Left lobe of liver (tissue), 2 donors: ENCODE data around the gene CCDC158. TPM values are rescaled to one million over a fixed set of nuclear protein-coding genes. Genes with fewer than 3 reads are reported as not detected.
A peak's percentile ranks its signal among the peaks of the same experiment; 100 is the strongest.
"Not testable (repeated sequence)": the region's sequence is repeated elsewhere in the genome, so short reads cannot be mapped to it uniquely, and the experiment has no call there.

Experiments
- ATAC-seq: fragments of 200-7000 bp; cut with Tn5 transposase; one replicate; pipeline ENCODE4 v1.9.1; 2020; ENCODE audit warnings: mild to moderate bottlenecking, moderate library complexity
- DNase-seq: peaks from one replicate; pipeline ENCODE4 v3.0.0-alpha.2; 2020; ENCODE audit warnings: low spot score
- total RNA-seq: library from RNA; stranded (reverse); gene quantifications from one replicate; pipeline ENCODE4 v1.2.1, GENCODE V29; 2021
- donor health status: DM: no; HTN: no; CAD: no; lungs with moderate emphysema.
- donor health status: DM: no; HTN: yes; CAD: no.

Gene CCDC158
- total RNA-seq, 1 donor from 2014 or later = 3.9 TPM

DNA sequence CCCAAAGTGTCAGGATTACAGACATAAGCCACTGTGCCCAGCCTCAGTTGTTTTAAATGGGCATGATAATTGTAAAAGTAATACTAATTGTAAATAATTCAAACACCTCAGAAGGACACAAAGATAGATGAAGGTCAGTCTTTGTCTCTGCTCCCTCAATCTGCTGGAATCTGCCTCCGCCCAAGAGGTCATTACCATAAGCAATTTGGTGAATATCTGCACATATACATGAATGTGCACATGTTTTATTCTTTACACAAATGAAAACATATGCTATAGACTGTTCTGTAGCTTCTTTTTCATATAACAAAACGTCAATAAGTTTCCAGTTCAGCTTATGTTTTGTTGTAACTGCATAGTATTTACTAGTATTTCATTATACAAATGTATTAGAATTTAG lies 107.4 kb downstream of the CCDC158 start:
- DNase-seq (no peak), ATAC-seq (no peak)

DNA sequence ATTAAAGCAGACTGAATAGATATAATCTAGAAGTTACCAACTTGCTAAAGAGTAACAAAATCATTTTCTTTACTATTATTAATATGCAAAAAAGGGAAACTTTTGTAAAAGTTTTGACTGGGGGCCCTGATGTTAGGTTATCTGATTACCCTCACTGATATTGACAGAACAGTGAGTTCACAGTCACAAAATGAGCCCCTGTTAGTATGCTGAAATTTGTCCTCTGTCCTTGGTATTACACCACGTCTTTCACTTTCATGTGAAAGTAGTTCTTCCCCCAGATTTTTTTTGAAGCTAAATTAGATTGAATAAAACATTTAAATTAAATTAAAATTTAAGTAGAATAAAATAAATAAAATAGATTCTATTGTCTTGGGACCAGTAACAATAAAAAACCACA lies 108.5 kb downstream of the CCDC158 start:
- ATAC-seq (no peak), DNase-seq (no peak)

DNA sequence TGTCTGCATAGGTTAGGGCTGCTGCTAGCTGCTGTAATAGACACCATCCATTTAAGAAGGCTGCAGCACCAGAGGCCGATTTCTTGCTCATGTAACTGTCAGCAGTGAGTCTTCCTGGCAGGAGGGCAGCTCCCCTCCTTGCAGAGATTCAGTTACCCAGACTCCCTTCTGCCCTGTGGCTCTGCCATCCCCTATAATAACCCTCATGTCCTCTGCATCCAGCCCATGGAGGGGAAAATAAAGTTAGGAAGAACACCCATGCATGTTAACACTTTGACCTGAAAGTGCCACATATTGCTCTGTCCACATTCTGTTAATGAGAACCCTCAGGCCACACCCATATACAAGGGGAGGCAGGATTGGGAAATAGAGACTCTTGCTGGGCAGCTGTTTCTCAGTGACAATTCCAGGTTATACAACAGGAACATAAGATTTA lies 109.0 kb downstream of the CCDC158 start:
- peak; percentile 80 for DNase-seq
- peak; percentile 52 for ATAC-seq

DNA sequence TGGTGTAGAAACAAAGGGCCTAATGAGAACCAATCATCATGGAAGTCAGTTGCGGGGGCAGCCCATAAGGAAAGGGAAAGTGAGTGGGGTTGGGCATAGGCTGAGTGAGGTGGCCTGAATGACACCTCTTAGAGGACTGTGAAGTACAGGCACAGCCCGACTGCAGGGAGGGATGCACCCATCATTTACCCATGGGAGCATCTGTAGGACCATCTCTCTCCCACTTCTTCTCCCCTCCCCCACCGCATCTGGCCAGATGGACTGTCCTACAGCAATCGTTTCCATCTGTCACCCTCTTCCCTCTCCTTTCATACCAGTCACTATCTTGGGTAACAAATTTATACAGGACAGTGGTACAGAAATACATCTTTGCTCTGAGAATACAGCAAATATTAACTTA lies 110.3 kb downstream of the CCDC158 start:
- DNase-seq (peak; percentile 62), ATAC-seq (peak; percentile 2)

DNA sequence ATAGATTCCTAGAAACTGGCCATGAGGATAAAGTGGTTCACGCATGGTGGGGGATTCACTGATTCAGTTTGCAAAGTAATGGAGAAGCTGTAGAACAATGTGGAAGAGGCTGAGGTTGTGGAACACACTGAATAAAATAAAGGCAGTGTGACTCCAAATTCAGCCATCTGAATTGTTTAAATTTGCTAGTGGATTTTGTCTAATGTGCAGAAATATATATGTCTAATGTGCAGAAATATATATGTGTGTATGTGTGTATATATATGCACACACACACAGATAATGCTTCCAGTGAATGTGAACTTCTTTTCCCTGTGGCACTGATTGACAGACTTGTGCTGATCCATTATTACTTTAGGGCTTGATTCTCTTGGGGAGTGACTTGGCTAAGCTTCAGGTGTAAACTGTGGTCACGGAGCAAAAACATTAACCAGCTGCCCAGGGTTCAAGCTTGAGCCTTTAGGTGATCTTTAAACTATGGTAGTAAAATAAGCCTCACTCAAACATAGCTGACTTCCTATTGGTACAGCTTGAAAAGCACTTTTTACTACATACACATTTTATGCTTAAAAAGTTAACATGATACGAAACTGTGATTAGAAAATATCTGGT lies 110.9 kb downstream of the CCDC158 start:
- peak; percentile 62 for DNase-seq
- peak; percentile 12 for ATAC-seq

DNA sequence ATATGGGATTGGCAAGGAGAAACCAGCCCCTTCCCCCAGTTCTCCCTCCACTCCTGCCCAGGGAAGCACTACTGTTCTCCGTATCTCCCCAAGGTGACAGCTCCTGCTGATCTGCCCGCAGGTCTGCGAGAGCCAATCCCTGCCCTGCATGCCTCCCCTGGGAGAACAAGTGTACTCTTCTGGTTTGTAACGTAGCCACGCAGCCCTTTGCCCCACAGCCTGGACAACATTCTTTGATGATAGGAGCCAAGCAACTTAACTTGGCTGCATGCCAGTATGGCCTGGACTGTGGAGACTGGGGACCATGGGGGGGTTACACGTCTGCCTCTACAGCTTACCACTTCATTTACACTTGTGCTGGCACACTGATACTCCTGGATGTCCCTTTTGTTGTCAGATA lies 112.4 kb downstream of the CCDC158 start:
- peak; percentile 46 for ATAC-seq
- DNase-seq = peak; percentile 95

DNA sequence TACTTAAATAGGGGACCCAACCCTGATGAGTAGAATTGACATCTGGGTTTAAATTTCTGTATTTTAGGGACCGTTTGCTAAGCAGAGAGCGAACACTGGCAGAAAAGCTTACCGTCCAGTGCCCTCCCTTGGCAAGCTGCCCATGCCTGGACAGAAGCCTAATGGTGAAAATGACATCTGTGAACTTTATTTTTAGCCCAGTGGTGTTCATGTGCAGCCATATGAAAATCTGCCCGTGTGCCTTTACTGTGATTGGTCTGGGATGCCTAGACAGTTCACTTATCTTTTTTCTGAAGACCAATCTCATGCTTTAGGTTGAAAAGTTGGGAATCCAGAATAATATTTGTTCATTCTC lies 113.3 kb downstream of the CCDC158 start:
- DNase-seq = peak; percentile 89
- peak; percentile 0 for ATAC-seq

DNA sequence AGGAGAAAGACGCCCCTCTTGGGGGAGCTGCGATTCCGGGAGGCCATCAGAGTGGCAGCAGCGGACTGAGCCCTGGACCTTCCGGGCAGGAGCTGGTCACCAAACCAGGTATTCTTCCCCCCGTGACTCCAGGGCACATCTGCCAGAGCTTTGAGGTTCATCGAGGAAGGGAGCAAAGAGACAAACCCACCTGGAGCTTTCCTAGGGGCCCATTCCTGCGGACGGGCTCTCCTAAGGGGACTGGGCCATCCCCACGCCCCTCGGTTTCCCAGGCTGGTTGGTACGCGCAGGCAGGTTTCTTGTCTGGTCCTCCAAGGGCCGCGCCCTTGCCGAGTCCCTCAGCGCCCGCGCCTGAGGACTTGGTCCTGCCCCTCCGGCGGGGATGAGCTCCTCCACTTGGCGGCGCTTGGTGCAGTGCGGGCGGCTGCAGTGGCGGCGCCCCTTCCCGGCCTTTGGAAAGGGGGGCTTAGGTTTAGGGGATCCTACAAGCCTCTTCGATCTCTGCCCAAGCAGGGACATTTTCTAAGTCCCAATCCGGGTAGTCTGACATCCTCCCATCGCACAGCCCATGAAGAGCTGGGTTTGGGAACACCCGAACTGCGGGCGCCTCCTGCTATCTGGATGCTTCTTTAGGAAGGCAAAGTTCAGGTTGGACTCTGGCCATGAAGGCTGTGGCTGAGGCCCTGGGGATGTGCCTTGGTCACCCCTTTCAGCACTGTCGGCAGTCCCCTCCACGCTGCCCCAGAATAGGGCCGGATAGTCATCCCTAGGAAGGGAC lies 113.9 kb downstream of the CCDC158 start:
- DNase-seq (peak; percentile 80), ATAC-seq (peak; percentile 33)

DNA sequence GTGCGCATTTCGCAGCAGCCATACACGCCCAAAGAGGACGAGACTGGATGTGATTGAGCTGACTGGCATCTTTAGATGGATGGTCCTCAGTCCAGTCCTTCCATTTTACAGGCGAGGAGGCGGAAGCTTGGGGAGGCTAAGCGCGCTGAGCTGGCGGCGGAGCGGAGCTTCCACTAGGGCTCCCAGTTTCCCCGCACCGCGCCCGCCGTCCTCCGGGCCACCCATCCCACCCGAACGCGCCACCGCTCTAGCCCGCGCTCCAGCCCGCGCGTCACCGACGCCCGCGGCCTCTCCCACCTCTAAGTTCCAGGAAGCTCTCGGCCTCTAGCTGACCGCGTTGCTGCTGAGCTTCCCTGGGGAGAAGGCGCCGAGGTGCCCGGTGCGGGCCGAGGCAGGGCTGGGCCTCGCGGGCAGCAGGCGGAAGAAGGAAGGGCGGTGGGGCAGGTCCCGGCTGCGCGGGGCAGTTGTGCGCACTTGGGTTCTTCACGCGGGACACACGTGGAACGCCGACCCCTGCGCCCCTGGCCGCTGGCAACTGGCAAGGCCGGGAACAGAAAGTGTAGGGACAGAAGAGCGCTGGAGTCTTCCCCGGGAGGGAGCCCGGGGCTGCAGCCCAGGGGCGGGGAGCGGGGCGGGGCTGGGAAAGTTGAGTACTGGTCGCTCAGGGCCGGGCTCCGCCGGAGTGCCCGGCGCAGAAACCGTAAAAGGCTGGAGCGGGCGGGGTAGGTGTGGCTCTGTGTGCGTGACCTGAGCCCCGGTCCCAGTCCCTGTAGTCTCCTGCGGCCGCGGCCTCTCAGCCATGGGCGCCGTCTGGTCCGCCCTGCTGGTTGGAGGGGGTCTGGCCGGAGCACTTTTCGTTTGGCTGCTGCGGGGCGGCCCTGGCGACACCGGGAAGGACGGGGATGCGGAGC lies 114.7 kb downstream of the CCDC158 start, which contains the start of gene STBD1:
STBD1 (plus strand) TSS at position 763 of the 911 bp plus-strand sequence; CDS start at position 800, 37 bp downstream.
- DNase-seq = peak; percentile 95
- peak; percentile 73 for ATAC-seq

DNA sequence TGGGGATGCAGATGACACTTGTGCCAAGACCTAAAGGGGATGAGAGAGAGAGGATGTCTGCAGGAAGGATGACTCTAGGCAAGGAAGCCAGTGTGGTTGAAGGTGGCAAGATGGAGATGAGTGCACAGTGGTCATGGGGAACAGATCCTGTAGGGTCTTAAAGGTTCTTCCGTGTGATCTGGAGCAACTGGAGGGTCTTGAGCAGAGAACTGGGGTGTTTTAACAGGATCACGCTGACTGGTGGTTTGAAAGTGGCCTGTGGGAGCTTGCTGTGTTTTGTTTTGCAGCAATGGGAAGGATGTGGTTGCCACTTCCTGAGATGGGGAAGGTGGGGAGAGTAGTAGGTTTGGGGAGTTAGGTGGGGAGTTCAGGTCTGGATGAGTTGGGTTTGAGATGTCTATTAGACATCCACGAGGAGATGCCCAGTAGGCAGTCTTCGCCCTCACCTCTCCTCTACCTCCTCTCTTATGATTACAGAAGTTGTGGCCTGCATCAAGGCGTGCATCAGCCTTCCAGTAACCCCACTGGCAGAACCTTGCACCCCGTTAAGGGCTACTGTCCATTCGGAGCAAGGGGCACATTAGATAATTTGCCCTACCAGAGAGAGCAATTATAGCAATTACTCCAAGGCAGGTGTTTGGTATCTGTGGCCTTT lies 115.8 kb downstream of the CCDC158 start:
- DNase-seq = no peak
- no peak for ATAC-seq

DNA sequence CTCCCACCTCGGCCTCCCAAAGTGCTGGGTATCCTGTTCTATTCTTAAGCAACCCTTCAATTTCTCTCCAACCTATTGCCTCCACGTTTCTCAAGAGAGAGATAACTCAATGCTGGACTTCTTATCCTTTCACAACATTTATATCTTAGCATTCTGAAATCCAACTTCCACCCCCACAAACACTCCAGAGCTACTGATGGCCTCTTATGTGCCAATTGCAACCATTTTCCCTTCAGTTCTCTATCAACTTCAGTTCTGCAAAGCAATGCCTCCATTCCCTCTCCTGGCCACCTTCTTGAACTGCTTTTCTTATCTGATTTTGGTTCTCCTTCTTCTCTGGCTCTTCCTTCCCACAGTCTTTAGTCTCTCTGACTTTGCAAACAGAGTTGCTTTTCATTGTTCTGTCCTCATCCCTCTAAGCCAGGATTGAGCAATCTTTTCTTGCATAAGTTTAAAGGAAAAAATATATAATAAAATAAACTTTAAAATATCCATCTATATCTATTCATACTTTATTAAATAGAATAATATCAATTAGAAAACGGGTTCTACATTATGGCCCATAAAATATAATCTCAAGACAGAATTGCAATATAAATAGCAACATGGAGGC lies 118.0 kb downstream of the CCDC158 start:
- ATAC-seq (no peak), DNase-seq (no peak)

DNA sequence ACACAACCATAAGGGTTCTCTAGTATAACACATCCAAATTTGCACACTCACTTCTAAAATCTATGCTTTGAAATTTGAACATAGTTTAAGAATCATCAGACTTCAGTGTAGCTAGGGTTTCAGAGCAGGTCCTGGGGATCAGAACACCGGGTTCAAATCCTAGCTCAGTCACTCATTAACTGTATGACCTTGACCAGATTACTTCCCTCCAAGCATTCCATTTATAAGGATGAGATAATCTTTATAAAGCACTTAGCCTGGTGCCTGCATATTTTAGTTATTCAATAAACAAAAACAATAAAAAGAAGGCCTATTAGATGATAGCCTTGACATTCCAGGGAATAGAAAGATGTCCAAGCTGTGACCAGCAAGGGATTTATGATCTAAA lies 119.2 kb downstream of the CCDC158 start:
- DNase-seq = no peak
- ATAC-seq = no peak

DNA sequence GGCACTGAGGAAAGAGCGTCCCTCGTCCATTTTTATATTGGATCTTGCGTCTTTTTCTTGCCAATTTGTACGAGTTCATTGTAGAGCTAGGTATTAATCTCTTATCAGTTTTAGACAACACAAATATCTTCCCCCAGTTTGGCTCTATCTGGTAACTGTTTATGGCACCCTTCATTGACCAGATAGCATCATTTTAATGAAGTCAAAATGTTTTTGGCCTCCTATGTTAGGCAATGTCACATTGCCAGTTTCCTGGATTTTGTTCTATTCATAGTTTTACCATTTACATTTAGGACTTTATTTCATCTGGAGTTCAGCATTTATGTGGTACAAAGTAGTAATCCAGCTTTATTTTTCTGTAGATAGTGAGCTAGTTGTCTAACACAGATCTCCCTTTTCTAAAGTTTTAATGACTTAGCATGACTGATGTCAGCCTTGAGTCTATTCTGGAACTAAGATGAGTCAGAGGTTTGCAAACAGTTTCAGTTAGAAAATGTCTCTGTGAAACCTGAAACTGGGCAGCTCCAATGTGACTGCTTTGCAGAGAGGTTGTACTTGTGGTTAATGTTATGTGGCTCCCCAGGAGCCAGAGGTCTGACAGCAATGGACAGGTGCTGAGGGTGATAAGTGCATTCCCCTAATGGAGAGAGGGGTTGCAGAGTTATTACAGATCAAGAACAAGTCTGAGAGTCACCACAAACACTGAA lies 119.7 kb downstream of the CCDC158 start:
- ATAC-seq (peak; percentile 8), DNase-seq (no peak)

DNA sequence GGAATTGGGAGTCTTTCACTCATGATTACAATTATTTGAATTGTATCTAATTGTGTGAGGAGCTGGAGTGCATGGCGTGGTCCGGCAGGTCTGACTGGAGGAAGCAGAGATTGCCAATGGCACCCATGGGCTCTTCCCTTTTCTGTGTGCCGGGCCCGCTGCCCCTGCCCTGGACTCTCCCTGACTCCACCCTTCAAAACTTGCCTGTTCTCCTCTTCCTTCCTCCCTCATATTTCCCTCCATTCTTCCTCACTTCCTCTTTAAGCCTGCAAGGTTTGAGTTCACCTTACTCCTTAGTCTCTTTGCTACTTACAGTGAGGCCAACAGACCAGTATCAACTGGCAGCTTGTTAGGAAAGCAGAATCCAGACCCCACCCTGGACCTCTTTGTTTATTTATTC lies 120.9 kb downstream of the CCDC158 start:
- DNase-seq (no peak), ATAC-seq (peak; percentile 18)

DNA sequence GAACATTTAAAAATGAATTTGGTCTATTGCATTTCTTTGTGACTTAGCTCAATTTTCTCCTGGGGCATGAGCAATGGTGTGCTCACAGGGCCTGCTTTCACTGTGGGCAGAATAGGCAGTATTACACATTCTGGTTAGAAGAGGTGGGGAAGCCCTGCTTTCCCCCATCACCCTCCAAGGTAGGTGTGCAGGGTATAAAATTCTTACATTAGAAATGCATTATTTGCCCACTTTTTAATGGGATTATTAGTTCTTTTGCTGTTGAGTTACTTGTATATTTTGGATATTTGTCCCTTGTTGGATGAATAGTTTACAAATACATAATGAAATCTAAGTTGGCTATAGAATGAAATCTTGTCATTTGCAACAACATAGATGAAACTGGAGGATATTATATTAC lies 122.7 kb downstream of the CCDC158 start:
- no peak for ATAC-seq
- DNase-seq = no peak

DNA sequence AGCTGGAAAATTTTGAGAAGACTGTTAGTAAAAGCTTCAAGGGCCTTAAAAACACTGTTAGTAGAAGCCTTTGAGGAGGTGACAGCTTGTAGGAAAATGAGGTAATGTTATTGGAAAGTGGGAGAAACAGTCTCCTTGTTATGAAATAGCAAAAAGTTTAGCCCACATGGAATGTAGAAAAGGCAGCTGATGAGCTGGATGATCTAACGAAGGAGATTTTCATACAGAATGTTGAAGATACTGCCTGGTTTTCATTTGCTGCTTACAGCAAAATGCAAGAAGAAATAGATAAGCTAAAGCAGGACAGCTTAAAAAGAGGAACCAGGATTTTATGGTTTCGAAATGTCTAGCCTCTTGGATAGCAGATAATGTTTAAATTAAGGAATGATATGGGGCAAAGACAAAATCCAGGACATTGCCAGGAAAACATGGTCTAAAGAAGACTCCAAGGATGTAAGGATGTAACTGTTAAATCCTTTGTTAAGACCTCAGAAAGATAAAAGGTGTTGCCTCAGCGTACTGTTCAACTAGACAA lies 124.6 kb downstream of the CCDC158 start:
- ATAC-seq (no peak), DNase-seq (no peak)

DNA sequence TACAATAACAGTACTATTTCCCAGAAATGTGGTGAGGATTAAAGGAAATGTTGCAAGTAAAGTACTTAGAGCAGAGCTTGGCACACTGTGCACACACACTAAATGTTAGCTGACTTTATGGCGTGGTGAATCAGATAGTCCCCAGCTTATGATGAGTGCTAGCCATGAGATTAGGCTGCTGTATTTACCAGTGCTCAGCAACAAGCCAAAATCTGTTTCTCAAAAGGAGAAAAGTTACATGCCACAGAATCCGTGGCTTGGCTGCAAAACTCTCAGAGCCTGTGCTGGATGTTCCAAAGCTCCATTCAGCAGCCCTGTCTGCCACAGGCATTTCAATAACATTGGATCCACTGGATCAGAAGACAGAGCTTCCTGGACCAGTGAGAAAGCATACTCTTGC lies 127.2 kb downstream of the CCDC158 start:
- no peak for DNase-seq
- ATAC-seq = no peak

DNA sequence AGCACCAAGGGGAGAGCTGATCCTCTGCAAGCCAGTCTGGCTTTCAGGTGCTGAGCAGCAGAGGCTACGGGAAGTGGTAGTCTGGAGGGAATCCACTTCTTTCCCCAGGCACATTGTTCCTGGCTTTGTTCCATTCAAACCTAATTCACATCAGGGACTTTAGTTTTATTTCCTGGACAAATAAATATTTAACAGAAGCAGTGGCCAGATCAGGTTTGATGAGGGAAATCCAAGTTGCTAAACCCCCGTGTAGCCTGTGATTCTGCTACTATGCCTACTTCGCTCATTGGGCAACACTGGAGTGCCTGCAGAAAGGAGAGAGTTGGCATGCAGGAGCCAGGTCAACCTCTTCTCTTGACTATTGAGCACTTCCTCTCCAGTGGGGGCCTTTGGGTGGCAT lies 128.2 kb downstream of the CCDC158 start:
- ATAC-seq (peak; percentile 90), DNase-seq (no peak)

DNA sequence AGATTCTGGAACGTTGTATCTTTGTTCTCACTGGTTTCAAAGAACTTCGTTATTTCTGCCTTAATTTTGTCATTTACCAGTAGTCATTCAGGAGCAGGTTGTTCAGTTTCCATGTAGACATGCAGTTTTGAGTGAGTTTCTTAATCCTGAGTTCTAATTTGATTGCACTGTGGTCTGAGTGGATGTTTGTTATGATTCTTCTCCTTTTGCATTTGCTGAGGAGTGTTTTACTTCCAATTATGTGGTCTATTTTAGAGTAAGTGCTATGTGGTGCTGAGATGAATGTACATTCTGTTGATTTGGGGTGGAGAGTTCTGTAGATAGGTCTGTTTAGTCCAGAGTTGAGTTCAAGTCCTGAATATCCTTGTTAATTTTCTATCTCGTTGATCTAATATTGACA lies 133.1 kb downstream of the CCDC158 start:
- not testable (repeated sequence) for ATAC-seq, DNase-seq

DNA sequence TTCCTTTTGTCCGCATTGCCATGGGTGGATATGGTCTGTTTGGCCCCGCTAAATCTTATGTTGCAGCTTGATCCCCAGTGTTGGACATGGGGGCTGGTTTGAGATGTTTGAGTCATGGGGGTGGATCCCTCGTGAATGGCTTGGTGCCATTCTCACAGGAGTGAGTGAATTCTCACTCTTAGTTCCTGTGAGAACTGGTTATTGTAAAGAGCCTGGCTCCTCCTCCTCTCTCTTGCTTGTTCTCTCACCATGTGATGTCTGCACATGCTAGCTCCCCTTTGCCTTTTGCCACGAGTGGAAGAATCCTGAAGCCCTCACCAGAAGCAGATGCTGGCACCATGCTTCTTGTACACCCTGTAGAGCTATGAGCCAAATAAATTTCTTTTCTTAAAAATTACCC lies 137.0 kb downstream of the CCDC158 start:
- ATAC-seq (no peak), DNase-seq (no peak)
